Progenitor cell of endocrine pancreas (in vitro differentiated cells): ENCODE data around the gene VTCN1. TPM values are rescaled to one million over a fixed set of nuclear protein-coding genes. Genes with fewer than 3 reads are reported as not detected.
A peak's percentile ranks its signal among the peaks of the same experiment; 100 is the strongest.
"Not testable (repeated sequence)": the region's sequence is repeated elsewhere in the genome, so short reads cannot be mapped to it uniquely, and the experiment has no call there.

Experiments used
- DNase-seq: peaks from one replicate; pipeline ENCODE4 v3.0.0; 2021; ENCODE audit warnings: low spot score; ENCODE audit not compliant: unreplicated experiment
- H3K27ac Mint-ChIP-seq: 2 replicates; pipeline ENCODE4 v1.8.0; 2021; ENCODE audit warnings: mild to moderate bottlenecking, moderate library complexity, mixed read lengths
- H3K27me3 Mint-ChIP-seq: 2 replicates; pipeline ENCODE4 v1.8.0; 2021; ENCODE audit warnings: mixed read lengths
- H3K36me3 Mint-ChIP-seq: 2 replicates; pipeline ENCODE4 v1.8.0; 2022; ENCODE audit warnings: mixed read lengths; ENCODE audit not compliant: insufficient read depth
- H3K4me1 Mint-ChIP-seq: 2 replicates; pipeline ENCODE4 v1.8.0; 2021; ENCODE audit warnings: low read depth, mixed read lengths
- H3K4me3 Mint-ChIP-seq: 2 replicates; pipeline ENCODE4 v1.8.0; 2021; ENCODE audit warnings: low read depth, mild to moderate bottlenecking, moderate library complexity, mixed read lengths
- H3K9me3 Mint-ChIP-seq: 2 replicates; pipeline ENCODE4 v1.8.0; 2021; ENCODE audit warnings: low read depth, mixed read lengths
- CTCF ChIP-seq: fragments of 200-600 bp; sonication (generic); IDR thresholded peaks from one replicate; pipeline ENCODE4 v1.5.0; 2021; ENCODE audit warnings: antibody characterized with exemption, mild to moderate bottlenecking; ENCODE audit not compliant: unreplicated experiment
- long read RNA-seq: library from polyadenylated mRNA; unstranded; transcript quantifications from one replicate; pipeline ENCODE4 v2.0.0, GENCODE V29; 2020
- total RNA-seq: library from RNA; stranded (reverse); gene quantifications from 2 replicates; pipeline ENCODE4 v1.2.1, GENCODE V29; 2021

VTCN1 gene
- total RNA-seq, result 1.4 and 1.8 TPM in 2 replicates
- long read RNA-seq, transcript VTCN1-203 (6 exons, 2,612 nt), result major isoform, 8 of 10 reads
- long read RNA-seq, partial matches to known transcripts, result 0 of 10 reads
- long read RNA-seq, other reads (novel, unspliced or antisense), result 2 of 10 reads

DNA sequence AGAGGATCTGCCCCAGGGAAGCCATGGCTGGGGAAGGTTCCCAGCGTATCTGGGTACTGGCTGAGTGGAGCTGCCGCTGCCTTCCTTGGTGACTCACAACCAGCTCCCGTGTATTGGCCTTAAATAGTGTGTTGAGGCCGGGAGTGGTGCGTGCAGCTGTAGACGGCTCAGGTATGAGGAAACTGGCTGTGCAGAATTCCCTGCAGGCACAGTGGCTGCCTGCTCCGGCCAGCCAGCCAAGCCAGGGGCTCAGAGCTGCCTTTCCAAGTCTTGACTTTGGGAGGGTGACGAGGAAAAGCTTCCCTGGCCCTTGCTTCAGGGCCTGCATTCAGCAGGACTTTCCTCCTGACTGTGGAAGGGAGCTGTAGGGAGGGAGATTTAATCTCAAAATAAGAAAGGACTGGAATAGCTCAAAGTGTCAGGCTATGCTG is at the start of gene VTCN1:
Gene VTCN1, minus strand, starts transcription at position 97 of the 431 bp plus-strand sequence. Its CDS starts 72 bp downstream, at position 25.
- no peak for DNase-seq
- no peak for TF ChIP-seq CTCF
- Mint-ChIP-seq H3K27ac (peak within 1 kb of the TSS; percentile 58), H3K4me1 (peaks cover 28% of the 10 kb centered on the region), H3K27me3 (peaks cover 5% of the 10 kb centered on the region), H3K9me3 (no peaks in the 10 kb centered on the region), H3K36me3 (no peaks in the 10 kb centered on the region), H3K4me3 (no peak within 1 kb of the TSS)

DNA sequence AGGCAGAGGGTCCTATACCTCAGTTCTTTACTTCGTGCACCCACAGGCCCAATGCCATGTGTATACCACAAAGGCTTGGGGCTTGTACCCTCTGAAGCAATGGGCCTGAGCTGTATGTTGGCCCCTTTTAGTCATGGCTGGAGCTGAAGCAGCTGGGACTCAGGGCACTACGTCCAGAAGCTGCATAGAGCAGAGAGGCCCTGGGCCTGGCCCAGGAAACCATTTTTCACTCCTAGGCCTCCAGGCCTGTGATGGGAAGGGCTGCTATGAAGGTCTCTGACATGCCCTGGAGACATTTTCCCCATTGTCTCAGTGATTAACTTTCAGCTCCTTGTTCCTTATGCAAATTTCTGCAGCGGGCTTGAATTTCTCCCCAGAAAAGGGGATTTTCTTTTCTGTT is 48.1 kb upstream of the VTCN1 start:
- no peak for DNase-seq
- no peak overlapping the region for H3K4me3 Mint-ChIP-seq
- TF ChIP-seq CTCF, result no peak
- peaks cover 8% of the 10 kb centered on the region for H3K36me3 Mint-ChIP-seq
- peaks cover 3% of the 10 kb centered on the region for H3K27me3 Mint-ChIP-seq
- no peaks in the 10 kb centered on the region for H3K4me1 Mint-ChIP-seq
- no peak overlapping the region for H3K27ac Mint-ChIP-seq
- peaks cover 16% of the 10 kb centered on the region for H3K9me3 Mint-ChIP-seq

DNA sequence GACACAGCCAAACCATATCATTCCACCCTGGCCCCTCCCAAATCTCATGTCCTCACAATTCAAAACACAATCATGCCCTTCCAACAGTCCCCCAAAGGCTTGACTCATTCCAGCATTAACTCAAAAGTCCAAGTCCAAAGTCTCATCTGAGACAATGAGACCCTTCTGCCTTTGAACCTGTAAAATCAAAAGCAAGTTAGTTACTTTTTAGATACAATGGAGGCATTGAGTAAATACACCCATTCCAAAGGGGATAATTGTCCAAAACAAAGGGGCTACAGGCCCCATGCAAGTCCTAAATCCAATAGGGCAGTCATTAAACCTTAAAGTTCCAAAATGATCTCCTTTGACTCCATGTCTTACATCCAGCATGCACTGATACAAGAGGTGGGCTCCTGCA is 47.3 kb upstream of the VTCN1 start:
- H3K27me3 Mint-ChIP-seq, H3K27ac Mint-ChIP-seq, H3K36me3 Mint-ChIP-seq, H3K4me1 Mint-ChIP-seq, DNase-seq, H3K4me3 Mint-ChIP-seq: not testable (repeated sequence)
- H3K9me3 Mint-ChIP-seq, result peaks cover 16% of the 10 kb centered on the region

GRCh38 chr1:117257291-117257690 is 46.6 kb upstream of the VTCN1 start:
- no peaks in the 10 kb centered on the region for H3K4me1 Mint-ChIP-seq
- H3K36me3 Mint-ChIP-seq, result peaks cover 8% of the 10 kb centered on the region
- no peak overlapping the region for H3K4me3 Mint-ChIP-seq
- no peak for TF ChIP-seq CTCF
- peaks cover 3% of the 10 kb centered on the region for H3K27me3 Mint-ChIP-seq
- peaks cover 16% of the 10 kb centered on the region for H3K9me3 Mint-ChIP-seq
- no peak overlapping the region for H3K27ac Mint-ChIP-seq
- no peak for DNase-seq

- TF ChIP-seq CTCF, result no peak
- H3K27me3 Mint-ChIP-seq, result no peaks in the 10 kb centered on the region
- no peak for DNase-seq
- H3K4me1 Mint-ChIP-seq, result peaks cover 9% of the 10 kb centered on the region
- no peaks in the 10 kb centered on the region for H3K9me3 Mint-ChIP-seq
- no peak overlapping the region for H3K4me3 Mint-ChIP-seq
- H3K27ac Mint-ChIP-seq, result no peak overlapping the region
- H3K36me3 Mint-ChIP-seq, result no peaks in the 10 kb centered on the region
These were observed 39.4 kb upstream of the VTCN1 start for GRCh38 chr1:117250061-117250606.

GRCh38 chr1:117244971-117245370 is 34.2 kb upstream of the VTCN1 start:
- Mint-ChIP-seq H3K4me3 (no peak overlapping the region), H3K27me3 (peaks cover 9% of the 10 kb centered on the region), H3K4me1 (peaks cover 38% of the 10 kb centered on the region), H3K9me3 (no peaks in the 10 kb centered on the region), H3K27ac (peak overlapping the region; percentile 39), H3K36me3 (no peaks in the 10 kb centered on the region)
- no peak for DNase-seq
- no peak for TF ChIP-seq CTCF
